Measurements from ENCODE around the gene MTHFR. TPM values are rescaled to one million over a fixed set of nuclear protein-coding genes. Genes with fewer than 3 reads are reported as not detected.

Gene MTHFR
- total RNA-seq, 1 donor from 2014 or later = 29.6 TPM

GRCh38 chr1:11802973-11803885 is 2.5 kb downstream of the MTHFR start:
- Mint-ChIP-seq H3K4me3 (peak overlapping the region; percentile 100), H3K4me1 (peaks cover 55% of the 10 kb centered on the region), H3K27ac (ENCODE audit: unreplicated experiment) (peak overlapping the region; percentile 92), H3K36me3 (ENCODE audit: low read depth) (peaks cover 3% of the 10 kb centered on the region), H3K9me3 (no peaks in the 10 kb centered on the region), H3K27me3 (ENCODE audit: low read depth) (no peaks in the 10 kb centered on the region)
- no peak for TF ChIP-seq CTCF (conservative IDR thresholded peaks at IDR 0.05)
- peak; percentile 75 for DNase-seq (ENCODE audit: low read depth, low spot score)

- peak overlapping the region; percentile 88 for H3K4me3 Mint-ChIP-seq
- peak overlapping the region; percentile 4 for H3K27ac Mint-ChIP-seq (ENCODE audit: unreplicated experiment)
- DNase-seq (ENCODE audit: low read depth, low spot score) = no peak
- no peaks in the 10 kb centered on the region for H3K9me3 Mint-ChIP-seq
- TF ChIP-seq CTCF (conservative IDR thresholded peaks at IDR 0.05) = no peak
- peaks cover 49% of the 10 kb centered on the region for H3K4me1 Mint-ChIP-seq
- no peaks in the 10 kb centered on the region for H3K27me3 Mint-ChIP-seq (ENCODE audit: low read depth)
- H3K36me3 Mint-ChIP-seq (ENCODE audit: low read depth) = peaks cover 3% of the 10 kb centered on the region
These were observed 3.2 kb downstream of the MTHFR start for GRCh38 chr1:11802616-11802972.

GRCh38 chr1:11800756-11801433 is 4.9 kb downstream of the MTHFR start:
- H3K9me3 Mint-ChIP-seq = no peaks in the 10 kb centered on the region
- peak overlapping the region; percentile 75 for H3K27ac Mint-ChIP-seq (ENCODE audit: unreplicated experiment)
- H3K4me1 Mint-ChIP-seq = peaks cover 33% of the 10 kb centered on the region
- peaks cover under 1% of the 10 kb centered on the region for H3K36me3 Mint-ChIP-seq (ENCODE audit: low read depth)
- DNase-seq (ENCODE audit: low read depth, low spot score) = no peak
- no peaks in the 10 kb centered on the region for H3K27me3 Mint-ChIP-seq (ENCODE audit: low read depth)
- peak overlapping the region; percentile 88 for H3K4me3 Mint-ChIP-seq
- TF ChIP-seq CTCF (conservative IDR thresholded peaks at IDR 0.05) = no peak

GRCh38 chr1:11800391-11800755 is 5.4 kb downstream of the MTHFR start:
- peaks cover 32% of the 10 kb centered on the region for H3K4me1 Mint-ChIP-seq
- no peaks in the 10 kb centered on the region for H3K27me3 Mint-ChIP-seq (ENCODE audit: low read depth)
- no peaks in the 10 kb centered on the region for H3K36me3 Mint-ChIP-seq (ENCODE audit: low read depth)
- TF ChIP-seq CTCF (conservative IDR thresholded peaks at IDR 0.05) = no peak
- no peak overlapping the region for H3K27ac Mint-ChIP-seq (ENCODE audit: unreplicated experiment)
- no peaks in the 10 kb centered on the region for H3K9me3 Mint-ChIP-seq
- H3K4me3 Mint-ChIP-seq = no peak overlapping the region
- no peak for DNase-seq (ENCODE audit: low read depth, low spot score)

GRCh38 chr1:11799896-11800295 is 5.9 kb downstream of the MTHFR start:
- no peak overlapping the region for H3K27ac Mint-ChIP-seq (ENCODE audit: unreplicated experiment)

More at GRCh38 chr1:11799896-11800295, 5.9 kb downstream of the MTHFR start:
- no peak for DNase-seq (ENCODE audit: low read depth, low spot score)
- no peak overlapping the region for H3K4me3 Mint-ChIP-seq
- H3K27me3 Mint-ChIP-seq (ENCODE audit: low read depth) = no peaks in the 10 kb centered on the region
- no peaks in the 10 kb centered on the region for H3K36me3 Mint-ChIP-seq (ENCODE audit: low read depth)
- H3K4me1 Mint-ChIP-seq = peaks cover 30% of the 10 kb centered on the region
- H3K9me3 Mint-ChIP-seq = no peaks in the 10 kb centered on the region
- TF ChIP-seq CTCF (conservative IDR thresholded peaks at IDR 0.05) = no peak

All from neural crest cell (in vitro differentiated cells).